ENCODE results near the gene EFNA1.

EFNA1 gene

GRCh38 chr1:155176544-155177071 is 48.9 kb downstream of the EFNA1 start:
- peak; percentile 79 for DNase-seq (ENCODE audit: low read depth)
- no peak overlapping the region for H3K4me3 ChIP-seq (ENCODE audit: low read depth, low read length)
- TF ChIP-seq CTCF (IDR thresholded peaks at IDR 0.05; ENCODE audit: low read depth, low read length) (peak; percentile 83), MYC (IDR thresholded peaks at IDR 0.05; ENCODE audit: low read depth, low read length) (peak; percentile 72), POLR2A (IDR thresholded peaks at IDR 0.05; ENCODE audit: extremely low read depth, insufficient read length) (no peak)
- TF ChIP-seq, protein P1, sequence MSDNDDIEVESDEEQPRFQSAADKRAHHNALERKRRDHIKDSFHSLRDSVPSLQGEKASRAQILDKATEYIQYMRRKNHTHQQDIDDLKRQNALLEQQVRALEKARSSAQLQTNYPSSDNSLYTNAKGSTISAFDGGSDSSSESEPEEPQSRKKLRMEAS (IDR thresholded peaks at IDR 0.05; ENCODE audit: low read depth, low read length) = peak; percentile 63

DNA sequence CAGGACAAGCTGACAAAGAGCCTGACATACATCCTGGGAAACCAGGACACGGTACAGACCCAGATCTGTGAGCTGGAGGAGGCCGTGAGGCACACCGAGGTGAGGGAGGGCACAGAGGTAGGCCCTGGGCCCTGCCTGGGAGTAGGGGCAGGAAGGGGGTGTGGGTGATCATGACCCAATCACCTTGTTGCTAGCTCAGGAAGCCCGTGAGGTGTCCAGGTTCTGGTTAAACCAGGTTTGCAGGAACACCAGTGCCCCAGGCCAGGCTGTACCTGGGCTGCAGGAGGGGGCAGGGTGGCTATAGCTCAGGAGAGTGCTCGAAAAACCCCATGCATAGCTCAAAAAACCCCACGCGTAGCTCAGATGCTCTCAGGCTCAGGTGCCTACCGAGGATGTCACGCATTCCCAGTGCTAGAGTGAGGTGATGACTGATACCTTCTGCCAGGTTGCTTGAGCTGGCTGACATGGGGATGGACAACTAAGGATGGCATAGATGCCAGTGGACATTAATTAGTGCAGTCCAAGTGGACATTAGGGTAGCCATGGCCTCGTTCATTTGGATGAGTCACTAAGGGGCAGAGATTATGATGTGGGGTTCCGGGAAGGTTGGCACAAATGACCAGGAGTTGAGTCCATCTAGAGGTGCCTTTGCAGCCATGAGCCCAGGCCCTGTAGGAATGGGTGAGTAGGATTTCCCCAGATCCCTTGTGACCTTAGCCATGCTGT is 49.7 kb downstream of the EFNA1 start:
- peak; percentile 1 for DNase-seq (ENCODE audit: low read depth)
- TF ChIP-seq MYC (IDR thresholded peaks at IDR 0.05; ENCODE audit: low read depth, low read length) (no peak), POLR2A (IDR thresholded peaks at IDR 0.05; ENCODE audit: extremely low read depth, insufficient read length) (no peak), CTCF (IDR thresholded peaks at IDR 0.05; ENCODE audit: low read depth, low read length) (no peak)
- TF ChIP-seq, protein P1 (IDR thresholded peaks at IDR 0.05; ENCODE audit: low read depth, low read length) = no peak
- no peak overlapping the region for H3K4me3 ChIP-seq (ENCODE audit: low read depth, low read length)

- H3K4me3 ChIP-seq (ENCODE audit: low read depth, low read length) = no peak overlapping the region
- TF ChIP-seq, protein P1 (IDR thresholded peaks at IDR 0.05; ENCODE audit: low read depth, low read length) = no peak
- TF ChIP-seq MYC (IDR thresholded peaks at IDR 0.05; ENCODE audit: low read depth, low read length) (no peak), CTCF (IDR thresholded peaks at IDR 0.05; ENCODE audit: low read depth, low read length) (no peak), POLR2A (IDR thresholded peaks at IDR 0.05; ENCODE audit: extremely low read depth, insufficient read length) (no peak)
- no peak for DNase-seq (ENCODE audit: low read depth)
Observed at GRCh38 chr1:155177918-155178281, 50.2 kb downstream of the EFNA1 start.

DNA sequence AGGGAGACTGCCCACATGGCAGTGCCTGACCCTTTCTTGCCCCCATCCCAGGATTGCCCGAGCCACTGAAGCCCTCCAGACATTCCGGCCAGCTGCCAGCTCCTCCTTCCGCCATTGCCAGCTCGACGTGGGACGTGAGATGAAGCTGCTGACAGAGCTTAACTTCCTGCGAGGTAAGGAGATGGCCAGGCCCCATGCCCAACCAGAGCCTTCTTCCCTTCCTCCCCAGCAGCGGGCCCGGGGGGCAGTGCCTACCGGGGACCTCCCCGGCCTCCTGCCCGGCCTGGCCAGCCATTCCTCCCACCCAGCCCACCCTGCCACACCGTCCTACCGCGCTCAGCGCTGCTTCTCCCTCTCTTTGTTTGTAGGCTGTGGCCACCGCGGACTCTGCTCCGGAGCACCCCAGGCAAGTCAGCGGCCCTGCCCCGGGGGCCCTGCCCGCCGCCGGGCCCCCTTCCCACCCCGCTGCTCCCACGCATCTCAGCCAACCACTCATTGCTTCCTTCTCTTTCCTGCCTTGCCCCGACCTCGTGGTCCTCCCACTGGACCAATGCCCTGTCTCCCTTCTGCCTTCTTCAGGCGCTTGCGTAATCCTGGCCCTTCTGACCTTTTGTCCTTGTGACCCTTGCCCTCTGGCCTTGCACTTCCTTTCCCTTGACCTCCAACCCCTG is 50.9 kb downstream of the EFNA1 start:
- TF ChIP-seq POLR2A (IDR thresholded peaks at IDR 0.05; ENCODE audit: extremely low read depth, insufficient read length) (no peak), CTCF (IDR thresholded peaks at IDR 0.05; ENCODE audit: low read depth, low read length) (no peak), MYC (IDR thresholded peaks at IDR 0.05; ENCODE audit: low read depth, low read length) (no peak)
- TF ChIP-seq, protein P1 (IDR thresholded peaks at IDR 0.05; ENCODE audit: low read depth, low read length) = peak; percentile 28; the same call in 1 of the 2 replicates
- no peak overlapping the region for H3K4me3 ChIP-seq (ENCODE audit: low read depth, low read length)
- peak; percentile 55 for DNase-seq (ENCODE audit: low read depth)

DNA sequence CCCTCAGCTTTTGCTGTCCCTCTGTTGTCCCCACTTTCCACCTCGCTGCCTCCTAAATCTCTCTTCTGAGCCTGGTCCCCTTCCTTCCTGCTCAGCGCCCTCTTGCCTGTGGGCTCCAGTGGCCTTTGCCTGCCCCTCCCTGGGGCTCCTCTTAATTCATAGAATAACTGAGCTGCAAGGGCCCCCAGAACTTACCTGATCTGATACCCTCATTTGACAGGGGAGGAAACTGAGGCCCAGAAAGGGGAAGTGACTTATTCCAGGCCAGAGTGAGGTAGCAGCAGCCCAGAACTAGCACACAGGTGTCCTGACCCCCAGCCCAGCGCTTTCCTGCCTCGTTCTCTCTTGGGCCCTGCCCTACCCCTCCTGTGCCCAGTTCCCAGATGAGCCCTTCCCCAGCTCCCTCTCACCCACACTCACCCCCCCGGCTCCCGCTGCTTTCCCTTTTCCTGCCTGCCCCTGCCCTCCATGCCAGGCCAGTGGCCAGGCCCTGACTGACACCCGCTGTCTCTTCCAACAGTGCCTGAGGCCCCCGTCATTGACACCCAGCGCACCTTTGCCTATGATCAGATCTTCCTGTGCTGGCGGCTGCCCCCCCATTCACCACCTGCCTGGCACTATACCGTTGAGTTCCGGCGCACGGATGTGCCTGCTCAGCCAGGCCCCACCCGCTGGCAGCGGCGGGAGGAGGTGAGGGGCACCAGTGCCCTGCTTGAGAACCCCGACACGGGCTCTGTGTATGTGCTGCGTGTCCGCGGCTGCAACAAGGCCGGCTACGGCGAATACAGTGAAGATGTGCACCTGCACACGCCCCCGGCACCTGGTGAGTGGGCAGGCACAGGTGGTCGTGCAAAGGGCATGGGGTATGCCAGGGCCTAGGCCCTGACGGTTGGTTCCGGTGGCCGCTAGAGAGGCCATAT is 51.7 kb downstream of the EFNA1 start:
- H3K4me3 ChIP-seq (ENCODE audit: low read depth, low read length) = no peak overlapping the region
- DNase-seq (ENCODE audit: low read depth) = no peak
- TF ChIP-seq POLR2A (IDR thresholded peaks at IDR 0.05; ENCODE audit: extremely low read depth, insufficient read length) = no peak
- no peak for TF ChIP-seq MYC (IDR thresholded peaks at IDR 0.05; ENCODE audit: low read depth, low read length)
- TF ChIP-seq, protein P1 (IDR thresholded peaks at IDR 0.05; ENCODE audit: low read depth, low read length) = no peak
- TF ChIP-seq CTCF (IDR thresholded peaks at IDR 0.05; ENCODE audit: low read depth, low read length) = no peak
